ENCODE data around the gene ITGB6. TPM values are rescaled to one million over a fixed set of nuclear protein-coding genes. Genes with fewer than 3 reads are reported as not detected.

The ITGB6 gene
- total RNA-seq, 6 donors from 2014 or later = 52.6 to 124 (median 68.8) TPM

- no peak overlapping the region for H3K27ac ChIP-seq
- peak in 1 of 2 donors; percentile 69 for DNase-seq
- WGBS, 2 donors = 54 to 57% methylated on average over 6 to 7 of the region's 7 CpGs
Measured at GRCh38 chr2:160214461-160215445, 14.7 kb upstream of the ITGB6 start.

GRCh38 chr2:160213511-160213910, 13.4 kb upstream of the ITGB6 start:
- Histone ChIP-seq H3K27me3 (no peaks in the 10 kb centered on the region), H3K9me3 (no peaks in the 10 kb centered on the region), H3K4me3 (no peak overlapping the region), H3K27ac (no peak overlapping the region), H3K36me3 (no peaks in the 10 kb centered on the region), H3K4me1 (peaks cover 15 to 22% (median 21%) of the 10 kb centered on the region in 4 donors)
- 72% methylated on average over 10 of the region's 10 CpGs for WGBS, 2 donors
- DNase-seq (no peak), ATAC-seq (ENCODE audit: low FRiP score in 2 of 2) (no peak)
- no peak for TF ChIP-seq POLR2A (IDR thresholded peaks at IDR 0.05)
- TF ChIP-seq EP300 (IDR thresholded peaks at IDR 0.05) = no peak
- no peak for TF ChIP-seq CTCF (IDR thresholded peaks at IDR 0.05)
- TF ChIP-seq POLR2AphosphoS5 (IDR thresholded peaks at IDR 0.05) = no peak

More at GRCh38 chr2:160214461-160215445, 14.7 kb upstream of the ITGB6 start:
- ATAC-seq (ENCODE audit: low FRiP score in 2 of 2) = peak; percentile 78 to 89
- Histone ChIP-seq H3K4me3 (no peak overlapping the region), H3K9me3 (no peaks in the 10 kb centered on the region), H3K4me1 (peaks cover 7 to 16% (median 10%) of the 10 kb centered on the region in 4 donors), H3K27me3 (no peaks in the 10 kb centered on the region), H3K36me3 (no peaks in the 10 kb centered on the region)
- TF ChIP-seq EP300 (IDR thresholded peaks at IDR 0.05) (peak in 1 of 4 donors; percentile 56), CTCF (IDR thresholded peaks at IDR 0.05) (no peak), POLR2AphosphoS5 (IDR thresholded peaks at IDR 0.05) (peak; percentile 39 to 49)

GRCh38 chr2:160210599-160211138, 10.6 kb upstream of the ITGB6 start:
- H3K4me1 ChIP-seq = peaks cover 23 to 42% (median 33%) of the 10 kb centered on the region in 4 donors
- peak; percentile 70 to 72 for ATAC-seq (ENCODE audit: low FRiP score in 2 of 2)
- H3K27me3 ChIP-seq = no peaks in the 10 kb centered on the region
- TF ChIP-seq CTCF (IDR thresholded peaks at IDR 0.05) (peak; percentile 38 to 75 (median 58)), EP300 (IDR thresholded peaks at IDR 0.05) (no peak), POLR2AphosphoS5 (IDR thresholded peaks at IDR 0.05) (no peak), POLR2A (IDR thresholded peaks at IDR 0.05) (no peak)
- 57 to 58% methylated on average over 11 of the region's 11 CpGs for WGBS, 2 donors
- H3K4me3 ChIP-seq = no peak overlapping the region
- H3K36me3 ChIP-seq = no peaks in the 10 kb centered on the region
- peak in 1 of 2 donors; percentile 79 for DNase-seq
- H3K27ac ChIP-seq = no peak overlapping the region
- no peaks in the 10 kb centered on the region for H3K9me3 ChIP-seq

GRCh38 chr2:160209516-160209856, 9.4 kb upstream of the ITGB6 start:
- WGBS, 2 donors = 64 to 75% methylated on average over 1 of the region's 1 CpG
- no peaks in the 10 kb centered on the region for H3K9me3 ChIP-seq
- no peaks in the 10 kb centered on the region for H3K36me3 ChIP-seq
- no peak for TF ChIP-seq POLR2AphosphoS5 (IDR thresholded peaks at IDR 0.05)
- TF ChIP-seq CTCF (IDR thresholded peaks at IDR 0.05) = no peak
- no peak for TF ChIP-seq POLR2A (IDR thresholded peaks at IDR 0.05)
- TF ChIP-seq EP300 (IDR thresholded peaks at IDR 0.05) = no peak
- no peak overlapping the region for H3K4me3 ChIP-seq
- H3K27ac ChIP-seq = peak overlapping the region in 3 of 4 donors; percentile 45 to 77 (median 60)
- H3K4me1 ChIP-seq = peaks cover 23 to 39% (median 30%) of the 10 kb centered on the region in 4 donors
- no peak for DNase-seq
- peak in 1 of 2 donors; percentile 26 for ATAC-seq (ENCODE audit: low FRiP score in 2 of 2)
- H3K27me3 ChIP-seq = no peaks in the 10 kb centered on the region
